ENCODE measurements around the gene TENM4.
A peak's percentile ranks its signal among the peaks of the same experiment; 100 is the strongest.

TENM4 gene

GRCh38 chr11:78741741-78742140, 699.1 kb downstream of the TENM4 start:
- no peak for DNase-seq (ENCODE audit: low read depth)

- no peak for DNase-seq (ENCODE audit: low read depth)
Measured at GRCh38 chr11:78740199-78741071, 700.4 kb downstream of the TENM4 start.

- peak; percentile 64 for DNase-seq (ENCODE audit: low read depth)
Measured at GRCh38 chr11:78737891-78738290, 702.9 kb downstream of the TENM4 start.

DNA sequence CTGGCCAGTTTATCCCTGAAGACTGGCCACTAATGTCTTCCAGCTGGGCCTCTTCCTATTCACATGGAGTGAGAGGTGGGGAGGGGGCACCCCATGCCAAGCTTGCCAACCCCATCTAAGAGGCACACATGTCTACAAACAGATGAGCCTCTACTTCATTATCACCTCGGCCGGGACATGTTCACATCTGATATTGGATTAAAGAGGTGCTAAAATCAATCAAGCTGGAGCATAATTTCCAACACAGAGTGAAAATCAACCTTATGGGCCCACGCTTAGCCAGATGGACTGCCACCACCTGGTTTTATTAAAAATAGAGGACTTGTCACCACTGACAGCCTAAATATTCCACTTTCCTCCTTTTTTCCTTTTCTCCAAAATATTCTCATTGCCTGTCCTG, 703.5 kb downstream of the TENM4 start:
- no peak for DNase-seq (ENCODE audit: low read depth)

DNA sequence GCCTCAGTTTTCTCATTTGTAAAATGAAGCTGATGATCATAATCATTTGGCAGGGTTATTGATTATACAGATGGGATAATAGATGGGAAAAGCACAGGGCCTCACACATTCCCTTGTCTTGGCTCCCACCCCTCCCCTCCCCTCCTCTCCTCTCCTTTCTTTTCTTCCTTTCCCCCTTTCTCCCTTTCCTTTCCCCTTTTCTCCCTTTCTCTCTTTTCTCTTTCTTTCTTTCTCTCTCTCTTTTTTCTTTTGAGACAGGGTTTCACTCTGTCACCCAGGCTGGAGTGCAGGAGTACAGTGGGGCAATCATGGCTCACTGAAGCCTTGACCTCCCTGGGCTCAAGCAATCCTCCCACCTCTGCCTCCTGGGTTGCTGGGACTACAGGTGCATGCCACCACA, 705.1 kb downstream of the TENM4 start:
- DNase-seq (ENCODE audit: low read depth) = no peak

DNA sequence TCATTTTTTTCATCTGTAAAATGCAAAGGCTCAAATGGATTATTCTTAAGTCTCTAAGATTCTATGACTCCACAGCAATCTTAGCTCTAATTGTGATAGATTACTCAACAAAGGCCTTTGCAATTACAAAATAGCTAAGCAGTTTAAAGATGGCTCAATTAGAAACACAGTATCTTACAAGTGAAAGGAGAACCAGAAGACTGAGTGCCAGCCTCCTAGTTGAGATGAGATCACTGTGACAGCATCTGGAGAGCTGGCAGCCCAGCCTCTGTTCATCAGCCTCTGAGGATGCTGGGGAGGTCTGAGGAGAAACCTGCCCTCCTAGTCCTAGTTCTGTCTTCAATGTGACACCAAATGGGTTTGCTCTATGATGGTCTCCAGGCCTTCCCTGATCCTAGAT, 707.8 kb downstream of the TENM4 start:
- peak; percentile 28 for DNase-seq (ENCODE audit: low read depth)

DNA sequence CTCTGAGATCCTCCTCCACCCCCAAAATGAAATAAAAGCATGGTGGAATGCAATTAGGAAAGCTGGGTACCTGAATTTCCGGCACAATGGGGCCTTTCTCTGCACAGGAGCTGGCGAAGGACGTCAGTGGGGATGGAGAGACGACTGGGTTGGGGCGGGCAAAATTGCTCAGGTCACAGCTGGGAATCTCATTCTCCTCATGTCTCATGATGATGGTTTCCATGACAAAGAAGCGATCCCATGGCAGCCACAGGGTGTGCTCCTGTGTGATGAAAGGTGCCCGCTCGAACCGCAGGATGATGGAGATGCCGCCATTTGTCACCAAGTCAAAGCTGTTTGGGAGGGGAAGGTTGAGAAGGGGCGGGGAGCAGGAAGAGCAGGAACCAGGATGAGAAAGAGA, 708.6 kb downstream of the TENM4 start:
- DNase-seq (ENCODE audit: low read depth) = no peak

- peak; percentile 74 for DNase-seq (ENCODE audit: low read depth)
Measured at GRCh38 chr11:78731027-78731426, 709.8 kb downstream of the TENM4 start.

DNA sequence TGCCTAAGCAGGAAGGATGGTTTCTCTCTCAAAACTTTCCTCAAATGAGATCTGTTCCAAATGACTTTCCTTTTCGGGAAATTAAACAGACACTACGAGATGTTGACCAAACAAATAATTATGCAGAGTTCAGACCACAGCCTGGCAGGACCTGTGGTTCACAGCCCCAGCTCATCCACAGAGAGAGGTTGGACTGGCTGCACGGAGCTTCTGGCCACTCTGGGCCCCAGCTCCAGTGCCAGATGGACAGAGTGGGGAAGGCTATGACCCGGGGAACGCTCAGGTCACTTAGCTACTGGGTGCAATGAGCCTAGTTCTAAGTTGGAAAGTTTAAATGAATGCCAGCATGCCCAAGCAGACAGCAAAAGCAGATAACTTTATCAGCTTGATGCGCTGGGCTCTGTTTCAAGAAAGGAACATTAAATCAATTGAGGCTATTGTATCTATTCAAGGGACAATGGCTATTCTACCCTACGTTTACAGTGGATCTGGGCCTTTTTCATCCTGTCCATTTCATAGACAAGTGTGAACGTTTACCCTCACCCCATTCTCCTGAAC, 710.5 kb downstream of the TENM4 start:
- no peak for DNase-seq (ENCODE audit: low read depth)

DNA sequence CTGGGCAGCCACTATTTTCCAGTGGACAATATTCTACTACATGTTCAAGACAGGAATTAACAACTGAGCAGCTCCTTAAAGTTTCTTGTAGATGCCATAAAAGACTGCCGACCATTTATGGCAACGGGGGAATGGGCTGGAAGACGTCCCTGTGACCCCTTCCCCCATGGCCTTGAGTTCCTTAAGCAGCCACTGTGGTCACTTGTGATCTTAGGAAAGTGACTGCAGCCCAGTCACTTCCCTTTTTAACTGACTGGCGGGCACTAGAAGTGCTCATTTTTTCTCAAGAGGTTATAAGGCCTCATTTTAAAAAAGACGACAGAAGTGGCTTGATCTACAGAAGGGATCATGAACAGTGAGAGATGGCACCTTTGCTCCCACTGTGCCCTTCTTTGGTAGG, 713.0 kb downstream of the TENM4 start:
- DNase-seq (ENCODE audit: low read depth) = no peak

- DNase-seq (ENCODE audit: low read depth) = no peak
Measured at GRCh38 chr11:78725200-78725599, 715.6 kb downstream of the TENM4 start.

DNA sequence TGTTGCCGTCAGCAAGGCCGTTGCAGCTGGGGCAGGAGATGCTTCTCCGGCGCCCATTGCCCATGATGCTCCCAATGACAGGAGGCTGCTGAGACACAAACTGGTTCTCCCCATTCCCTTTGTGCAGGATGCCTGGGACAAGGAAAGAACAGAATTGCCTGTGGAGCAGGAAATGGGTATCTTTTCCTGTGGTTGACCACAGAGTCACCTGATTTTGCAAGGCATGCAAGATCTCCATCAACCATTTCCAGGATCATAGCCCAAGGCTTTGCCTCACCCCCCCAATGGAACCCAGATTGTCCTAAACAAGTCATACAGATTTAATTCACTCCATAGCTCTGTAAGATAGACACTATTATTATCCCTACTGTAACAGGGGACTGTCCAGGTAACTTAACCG, 718.0 kb downstream of the TENM4 start:
- DNase-seq (ENCODE audit: low read depth) = peak; percentile 20

- no peak for DNase-seq (ENCODE audit: low read depth)
Measured at GRCh38 chr11:78720281-78720989, 720.4 kb downstream of the TENM4 start.

DNA sequence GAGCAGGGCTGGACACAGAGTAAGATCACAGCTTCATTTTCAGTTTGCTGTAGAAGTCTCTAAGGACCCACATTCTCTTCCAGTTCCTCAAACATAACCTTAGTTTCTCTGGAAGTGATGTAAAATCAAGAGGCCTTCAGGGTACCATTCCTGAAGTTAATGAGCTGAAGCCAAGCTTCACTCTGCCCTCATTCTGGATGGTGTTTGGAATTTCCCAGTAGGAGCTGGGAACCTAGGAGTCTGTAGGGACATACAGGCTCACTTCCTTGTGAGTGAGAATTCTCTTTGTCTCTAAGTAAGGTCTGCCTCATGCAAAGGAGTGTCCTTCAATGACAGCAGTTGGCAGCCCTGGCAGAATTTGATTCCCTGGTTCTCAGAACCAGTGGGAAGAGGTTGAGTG, 723.8 kb downstream of the TENM4 start:
- no peak for DNase-seq (ENCODE audit: low read depth)

- DNase-seq (ENCODE audit: low read depth) = peak; percentile 62
Measured at GRCh38 chr11:78715639-78716311, 725.1 kb downstream of the TENM4 start.

GRCh38 chr11:78714539-78714938, 726.3 kb downstream of the TENM4 start:
- no peak for DNase-seq (ENCODE audit: low read depth)

- DNase-seq (ENCODE audit: low read depth) = no peak
Measured at GRCh38 chr11:78711735-78712134, 729.1 kb downstream of the TENM4 start.

DNA sequence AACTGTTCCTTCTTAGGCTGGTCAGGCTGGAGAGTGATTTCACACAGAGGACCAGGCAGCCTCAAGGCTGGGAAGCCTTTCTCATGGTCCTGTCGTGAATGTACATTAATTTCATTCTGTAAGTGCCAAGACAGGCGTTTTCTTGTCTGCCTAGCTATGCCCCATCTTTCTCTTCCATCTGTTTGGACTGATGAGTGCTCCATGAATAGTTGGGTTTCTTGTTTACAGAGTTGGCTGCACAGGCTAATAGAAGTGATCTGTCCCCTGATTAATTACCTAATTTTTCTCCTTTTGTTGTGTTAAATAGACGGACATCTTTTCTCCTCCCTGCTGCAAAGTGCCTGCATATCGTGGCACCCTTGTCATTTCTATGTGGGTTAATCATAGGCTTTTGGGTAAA, 730.4 kb downstream of the TENM4 start:
- DNase-seq (ENCODE audit: low read depth) = no peak

DNA sequence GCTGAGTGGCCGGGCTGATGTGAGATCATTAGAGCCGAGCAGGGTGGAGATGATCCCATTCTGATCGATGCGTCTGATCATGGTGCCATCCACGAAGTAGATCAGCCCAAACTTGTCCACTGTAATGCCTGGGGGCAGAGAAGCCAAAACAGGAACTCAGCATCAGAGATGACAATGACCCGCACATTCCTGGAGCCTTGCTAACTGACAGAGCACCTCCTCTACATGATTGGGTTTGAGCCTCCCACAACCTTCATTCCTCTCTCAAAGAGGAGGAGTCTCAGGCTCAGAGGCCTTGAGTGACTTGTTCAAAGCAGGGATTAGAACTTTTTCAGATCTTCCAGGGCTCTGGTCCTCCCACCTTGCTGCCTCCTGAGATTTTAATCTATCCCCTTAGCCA, 732.4 kb downstream of the TENM4 start:
- no peak for DNase-seq (ENCODE audit: low read depth)

GRCh38 chr11:78706551-78706950, 734.3 kb downstream of the TENM4 start:
- no peak for DNase-seq (ENCODE audit: low read depth)

- DNase-seq (ENCODE audit: low read depth) = no peak
Measured at GRCh38 chr11:78704811-78705210, 736.0 kb downstream of the TENM4 start.

GRCh38 chr11:78699609-78700135, 741.2 kb downstream of the TENM4 start:
- no peak for DNase-seq (ENCODE audit: low read depth)

Data from amniotic epithelial cell (primary cell).